BJ (cell line): Measurements from ENCODE around the gene KCNH3. TPM values are rescaled to one million over a fixed set of nuclear protein-coding genes. Genes with fewer than 3 reads are reported as not detected.
"Not testable (repeated sequence)": the region's sequence is repeated elsewhere in the genome, so short reads cannot be mapped to it uniquely, and the experiment has no call there.

ENCODE experiments used
- CTCF ChIA-PET: fragments of 350-600 bp; formaldehyde crosslinking; extraction: SDS; loops from one replicate; lab custom pipeline; 2021; ENCODE audit warnings: antibody characterized with exemption, inconsistent platforms; lab: Yijun Ruan, JAX
- POLR2A ChIA-PET: fragments of 300-600 bp; sonication (Branson Sonifier 250); formaldehyde crosslinking; extraction: SDS; loops from one replicate; lab custom pipeline; 2021; ENCODE audit warnings: antibody characterized with exemption; lab: Charles Lee
- DNase-seq: peaks from one replicate; pipeline ENCODE4 v3.0.0-alpha.2; 2011; ENCODE audit warnings: low read depth
- H3K27me3 ChIP-seq: 2 replicates; pipeline ENCODE4 v1.6.0; 2011; ENCODE audit warnings: low read length; ENCODE audit not compliant: control insufficient read depth, insufficient read depth
- H3K36me3 ChIP-seq: 2 replicates; pipeline ENCODE4 v1.5.1; 2011; ENCODE audit warnings: low read length; ENCODE audit not compliant: control insufficient read depth, insufficient read depth
- H3K4me3 ChIP-seq: 2 replicates; pipeline ENCODE4 v1.5.1; 2011; ENCODE audit warnings: low read depth, mild to moderate bottlenecking, control low read depth, low read length
- polyA plus RNA-seq: library from polyadenylated mRNA; depleted of rRNA; stranded (reverse); fragments of >200 nt; gene quantifications from 2 replicates; pipeline ENCODE4 v1.2.3, GENCODE V29; 2011
- TF ChIP-seq, protein P1 (sequence below): IDR thresholded peaks from 2 replicates; pipeline ENCODE4 v1.5.1; 2011; ENCODE audit warnings: low read depth, mild to moderate bottlenecking, control low read depth, inconsistent platforms, low read length, moderate library complexity; ENCODE audit not compliant: insufficient read depth

KCNH3 gene
- polyA plus RNA-seq, 1 experiment: 0.02 TPM

DNA sequence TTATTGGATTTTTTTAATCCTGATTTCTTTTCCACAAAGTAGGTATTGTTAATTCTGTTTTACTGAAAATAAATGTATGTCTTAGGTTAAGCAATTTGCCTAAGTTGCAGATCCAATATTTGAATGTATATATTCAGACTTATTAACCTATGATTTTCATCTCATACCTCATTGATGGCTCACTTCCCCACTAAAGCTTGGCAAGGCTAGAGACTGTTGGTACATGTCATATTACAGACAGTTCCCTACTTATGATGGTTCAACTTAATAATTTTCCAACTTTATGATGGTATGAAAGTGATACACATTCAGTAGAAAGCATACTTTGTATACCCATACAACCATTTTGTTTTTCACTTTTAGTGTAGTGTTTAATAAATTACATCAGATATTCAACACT is 33.2 kb upstream of the KCNH3 start:
- Histone ChIP-seq H3K36me3 (peaks cover 1% of the 10 kb centered on the region; the same call in 1 of the 2 replicates), H3K27me3 (no peaks in the 10 kb centered on the region), H3K4me3 (no peak overlapping the region)
- POLR2A ChIA-PET: no interaction called here
- CTCF ChIA-PET: interaction anchor here (1.0 to 16.4 kb wide), 7 partner anchors 9 to 174 kb away, joined by 3 to 315 read pairs (median 3); no protein-coding TSS in a partner anchor
- TF ChIP-seq, protein P1, sequence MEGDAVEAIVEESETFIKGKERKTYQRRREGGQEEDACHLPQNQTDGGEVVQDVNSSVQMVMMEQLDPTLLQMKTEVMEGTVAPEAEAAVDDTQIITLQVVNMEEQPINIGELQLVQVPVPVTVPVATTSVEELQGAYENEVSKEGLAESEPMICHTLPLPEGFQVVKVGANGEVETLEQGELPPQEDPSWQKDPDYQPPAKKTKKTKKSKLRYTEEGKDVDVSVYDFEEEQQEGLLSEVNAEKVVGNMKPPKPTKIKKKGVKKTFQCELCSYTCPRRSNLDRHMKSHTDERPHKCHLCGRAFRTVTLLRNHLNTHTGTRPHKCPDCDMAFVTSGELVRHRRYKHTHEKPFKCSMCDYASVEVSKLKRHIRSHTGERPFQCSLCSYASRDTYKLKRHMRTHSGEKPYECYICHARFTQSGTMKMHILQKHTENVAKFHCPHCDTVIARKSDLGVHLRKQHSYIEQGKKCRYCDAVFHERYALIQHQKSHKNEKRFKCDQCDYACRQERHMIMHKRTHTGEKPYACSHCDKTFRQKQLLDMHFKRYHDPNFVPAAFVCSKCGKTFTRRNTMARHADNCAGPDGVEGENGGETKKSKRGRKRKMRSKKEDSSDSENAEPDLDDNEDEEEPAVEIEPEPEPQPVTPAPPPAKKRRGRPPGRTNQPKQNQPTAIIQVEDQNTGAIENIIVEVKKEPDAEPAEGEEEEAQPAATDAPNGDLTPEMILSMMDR: no peak
- no peak for DNase-seq

DNA sequence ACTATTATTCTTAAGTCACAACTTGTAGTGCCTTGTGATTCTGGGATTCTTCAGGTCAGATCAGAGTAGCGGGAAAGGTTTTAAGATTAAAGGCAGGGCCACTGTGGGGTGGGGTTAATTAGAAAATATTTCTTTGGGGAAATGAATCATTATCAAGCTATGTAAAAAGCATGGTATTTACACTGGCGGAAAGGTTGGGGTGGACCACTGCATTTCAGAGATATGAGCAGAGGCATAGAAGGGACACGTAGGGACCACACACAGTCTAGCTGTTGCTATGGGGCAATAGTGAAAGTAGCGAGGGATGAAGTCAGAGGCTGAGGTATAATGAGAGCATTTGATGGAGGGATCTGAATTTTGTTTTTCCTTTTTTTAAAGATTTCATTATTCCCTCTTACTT is 31.7 kb upstream of the KCNH3 start:
- Histone ChIP-seq H3K27me3 (no peaks in the 10 kb centered on the region), H3K36me3 (peaks cover 1% of the 10 kb centered on the region; the same call in 1 of the 2 replicates), H3K4me3 (no peak overlapping the region)
- peak; percentile 69 for DNase-seq
- TF ChIP-seq, protein P1: no peak
- ChIA-PET CTCF (interaction anchor here (1.1 to 16.4 kb wide), 5 partner anchors 149 to 175 kb away, joined by 5 to 315 read pairs (median 7); no protein-coding TSS in a partner anchor), POLR2A (no interaction called here)

DNA sequence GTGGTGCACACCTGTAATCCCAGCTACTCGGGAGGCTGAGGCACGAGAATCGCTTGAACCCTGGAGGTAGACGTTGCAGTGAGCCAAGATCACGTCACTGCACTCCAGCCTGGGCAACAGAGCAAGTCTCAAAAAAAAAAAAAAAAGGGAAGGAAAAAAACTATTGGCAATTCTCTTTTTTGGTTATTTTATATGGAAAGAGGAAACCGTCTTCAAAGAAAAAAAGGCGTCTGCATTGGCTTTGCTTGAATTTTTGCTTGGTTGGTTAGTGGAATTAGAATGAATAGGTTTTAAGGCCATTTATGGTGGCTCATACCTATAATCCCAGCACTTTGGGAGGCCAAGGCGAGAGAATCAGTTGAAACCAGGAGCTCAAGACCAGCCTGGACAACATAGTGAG is 29.1 kb upstream of the KCNH3 start:
- CTCF ChIA-PET: interaction anchor here (1.1 to 16.4 kb wide), 5 partner anchors 71 to 221 kb away, joined by 3 to 315 read pairs (median 5); no protein-coding TSS in a partner anchor
- H3K27me3 ChIP-seq, H3K4me3 ChIP-seq, DNase-seq, H3K36me3 ChIP-seq, POLR2A ChIA-PET: not testable (repeated sequence)

DNA sequence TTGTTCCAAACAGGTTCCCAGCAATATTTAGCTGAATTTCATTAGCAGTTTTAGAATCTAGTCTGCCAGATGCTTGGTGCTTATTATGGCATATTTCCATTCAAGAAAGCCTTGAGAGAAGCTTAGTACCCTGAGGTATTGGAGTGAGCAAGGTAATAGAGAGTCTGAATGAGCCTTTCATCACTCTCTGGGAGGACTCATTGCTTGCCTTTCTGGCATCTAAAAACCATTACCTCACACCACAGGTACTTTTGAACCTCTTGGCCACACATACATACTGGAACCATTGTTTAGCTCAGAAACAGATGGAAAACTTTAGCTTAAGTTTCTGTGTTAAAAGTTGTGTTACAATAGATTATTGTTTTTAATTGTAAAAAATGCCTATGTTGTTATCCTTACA is 27.4 kb upstream of the KCNH3 start:
- no peak overlapping the region for H3K4me3 ChIP-seq

DNA sequence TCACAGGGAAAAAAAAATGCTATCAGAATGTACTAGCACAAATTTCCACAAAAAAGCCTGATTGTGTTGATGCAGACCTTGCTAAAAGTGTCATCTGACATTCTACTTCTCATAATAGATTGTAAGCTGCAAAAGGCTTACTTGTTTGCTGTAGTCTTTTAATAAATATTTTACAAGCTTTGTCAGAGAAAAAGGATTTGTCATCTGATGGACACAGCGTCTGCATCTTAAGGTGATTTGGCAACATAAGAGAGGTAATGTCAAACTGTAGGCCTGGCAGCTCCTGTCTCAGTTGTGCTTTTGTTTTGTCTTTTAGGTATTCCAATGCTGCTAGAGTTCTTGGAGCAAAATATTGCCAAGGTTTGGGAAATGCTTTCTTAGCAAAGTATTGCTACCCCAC is 26.3 kb upstream of the KCNH3 start:
- ChIA-PET POLR2A (interaction anchor here (0.6 kb wide), 1 partner anchor 382 kb away, joined by 3 read pairs; no protein-coding TSS in a partner anchor), CTCF (interaction anchor here (0.8 to 16.4 kb wide), 9 partner anchors 13 to 230 kb away, joined by 3 to 315 read pairs (median 18); partner anchors contain the start of genes DNAJC22 and SPATS2)
- DNase-seq: no peak
- no peak overlapping the region for H3K4me3 ChIP-seq
- TF ChIP-seq, protein P1: no peak
- H3K36me3 ChIP-seq: no peaks in the 10 kb centered on the region
- H3K27me3 ChIP-seq: no peaks in the 10 kb centered on the region

More for the DNA sequence above, 27.4 kb upstream of the KCNH3 start:
- CTCF ChIA-PET: interaction anchor here (1.4 to 16.4 kb wide), 5 partner anchors 145 to 223 kb away, joined by 3 to 315 read pairs (median 58); partner anchors contain the start of genes DNAJC22 and SPATS2
- TF ChIP-seq, protein P1: no peak
- DNase-seq: no peak
- no peaks in the 10 kb centered on the region for H3K27me3 ChIP-seq
- POLR2A ChIA-PET: no interaction called here
- H3K36me3 ChIP-seq: no peaks in the 10 kb centered on the region
